Loucy (cell line): ENCODE measurements around the gene CYP3A5.
"Not testable (repeated sequence)": the region's sequence is repeated elsewhere in the genome, so short reads cannot be mapped to it uniquely, and the experiment has no call there.

Source experiments
- H2AFZ ChIP-seq: fragments of 200-600 bp; sonication (generic); 2 replicates; pipeline ENCODE4 v1.6.0; 2016; ENCODE audit warnings: antibody characterized with exemption, mild to moderate bottlenecking, low read length, moderate library complexity
- H3F3A ChIP-seq: fragments of 200-600 bp; 2 replicates; pipeline ENCODE4 v1.6.0; 2016; ENCODE audit warnings: antibody characterized with exemption, low read depth, mild to moderate bottlenecking
- H3K27me3 ChIP-seq: fragments of 200-600 bp; sonication (generic); 2 replicates; pipeline ENCODE4 v1.6.1; 2014; ENCODE audit warnings: low read length, mild to moderate bottlenecking; ENCODE audit not compliant: insufficient read depth, poor library complexity, severe bottlenecking
- H3K36me3 ChIP-seq: fragments of 200-600 bp; sonication (generic); 2 replicates; pipeline ENCODE4 v1.6.1; 2016; ENCODE audit warnings: low read length; ENCODE audit not compliant: insufficient read depth
- H3K4me1 ChIP-seq: fragments of 200-600 bp; sonication (generic); 2 replicates; pipeline ENCODE4 v1.5.1; 2014; ENCODE audit warnings: low read length, mild to moderate bottlenecking; ENCODE audit not compliant: insufficient read depth, poor library complexity, severe bottlenecking
- H3K4me2 ChIP-seq: fragments of 200-600 bp; sonication (generic); 2 replicates; pipeline ENCODE4 v1.6.0; 2014; ENCODE audit warnings: antibody characterized with exemption, low read length, low read depth, mild to moderate bottlenecking; ENCODE audit not compliant: poor library complexity, severe bottlenecking
- H3K4me3 ChIP-seq: fragments of 200-600 bp; sonication (generic); 2 replicates; pipeline ENCODE4 v1.5.1; 2014; ENCODE audit warnings: low read length, mild to moderate bottlenecking, mixed read lengths; ENCODE audit not compliant: poor library complexity, severe bottlenecking
- H3K79me2 ChIP-seq: fragments of 200-600 bp; sonication (generic); 2 replicates; pipeline ENCODE4 v1.6.1; 2014; ENCODE audit warnings: low read length; ENCODE audit not compliant: insufficient read depth
- H3K9ac ChIP-seq: fragments of 200-600 bp; sonication (generic); 2 replicates; pipeline ENCODE4 v1.6.0; 2014; ENCODE audit warnings: mild to moderate bottlenecking, low read depth, low read length, moderate library complexity; ENCODE audit not compliant: poor library complexity, severe bottlenecking
- H3K9me2 ChIP-seq: fragments of 200-600 bp; sonication (generic); replicated peaks from 2 replicates; pipeline ENCODE4 v1.6.1; 2016; ENCODE audit warnings: low read depth, low read length, mixed read lengths
- H3K9me3 ChIP-seq: fragments of 200-600 bp; sonication (generic); 2 replicates; pipeline ENCODE4 v1.6.1; 2014; ENCODE audit warnings: mild to moderate bottlenecking, antibody characterized with exemption, low read length, low read depth; ENCODE audit not compliant: insufficient read depth
- H4K20me1 ChIP-seq: fragments of 200-600 bp; sonication (generic); 2 replicates; pipeline ENCODE4 v1.6.0; 2014; ENCODE audit warnings: antibody characterized with exemption, low read length, mild to moderate bottlenecking; ENCODE audit not compliant: insufficient read depth, poor library complexity, severe bottlenecking
- EZH2phosphoT487 ChIP-seq: fragments of 200-600 bp; IDR thresholded peaks from 2 replicates; pipeline ENCODE4 v1.6.1; 2018; ENCODE audit warnings: antibody characterized with exemption, mild to moderate bottlenecking, moderate library complexity, borderline replicate concordance
- TF ChIP-seq, protein P1 (sequence below): fragments of 200-600 bp; sonication (generic); conservative IDR thresholded peaks from 2 replicates; pipeline ENCODE4 v1.5.1; 2014; ENCODE audit warnings: mild to moderate bottlenecking, antibody characterized with exemption, low read length

Gene CYP3A5

DNA sequence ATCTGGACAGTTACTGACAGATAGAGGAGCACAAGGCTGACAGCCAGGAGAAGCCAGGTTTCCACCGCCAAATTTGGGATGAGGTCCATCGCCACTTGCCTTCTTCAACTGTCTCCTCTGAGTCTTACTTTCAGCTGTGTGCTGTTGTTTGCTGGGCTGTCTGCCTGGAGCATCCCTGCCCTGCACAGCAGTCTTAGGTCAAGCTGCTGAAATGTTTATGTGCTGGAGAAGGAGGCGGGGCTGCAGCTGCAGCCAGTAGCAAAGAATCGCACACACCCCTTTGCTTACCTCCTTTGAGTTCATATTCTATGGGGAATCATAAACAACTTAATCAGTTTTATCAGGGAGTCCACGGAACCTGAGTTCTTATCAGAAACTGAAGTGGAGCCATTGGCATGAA lies 20.1 kb upstream of the CYP3A5 start:
- TF ChIP-seq EZH2phosphoT487, result no peak
- TF ChIP-seq, protein P1, sequence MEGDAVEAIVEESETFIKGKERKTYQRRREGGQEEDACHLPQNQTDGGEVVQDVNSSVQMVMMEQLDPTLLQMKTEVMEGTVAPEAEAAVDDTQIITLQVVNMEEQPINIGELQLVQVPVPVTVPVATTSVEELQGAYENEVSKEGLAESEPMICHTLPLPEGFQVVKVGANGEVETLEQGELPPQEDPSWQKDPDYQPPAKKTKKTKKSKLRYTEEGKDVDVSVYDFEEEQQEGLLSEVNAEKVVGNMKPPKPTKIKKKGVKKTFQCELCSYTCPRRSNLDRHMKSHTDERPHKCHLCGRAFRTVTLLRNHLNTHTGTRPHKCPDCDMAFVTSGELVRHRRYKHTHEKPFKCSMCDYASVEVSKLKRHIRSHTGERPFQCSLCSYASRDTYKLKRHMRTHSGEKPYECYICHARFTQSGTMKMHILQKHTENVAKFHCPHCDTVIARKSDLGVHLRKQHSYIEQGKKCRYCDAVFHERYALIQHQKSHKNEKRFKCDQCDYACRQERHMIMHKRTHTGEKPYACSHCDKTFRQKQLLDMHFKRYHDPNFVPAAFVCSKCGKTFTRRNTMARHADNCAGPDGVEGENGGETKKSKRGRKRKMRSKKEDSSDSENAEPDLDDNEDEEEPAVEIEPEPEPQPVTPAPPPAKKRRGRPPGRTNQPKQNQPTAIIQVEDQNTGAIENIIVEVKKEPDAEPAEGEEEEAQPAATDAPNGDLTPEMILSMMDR, result no peak
- no peak overlapping the region for H3K4me2 ChIP-seq
- no peaks in the 10 kb centered on the region for H3K79me2 ChIP-seq

DNA sequence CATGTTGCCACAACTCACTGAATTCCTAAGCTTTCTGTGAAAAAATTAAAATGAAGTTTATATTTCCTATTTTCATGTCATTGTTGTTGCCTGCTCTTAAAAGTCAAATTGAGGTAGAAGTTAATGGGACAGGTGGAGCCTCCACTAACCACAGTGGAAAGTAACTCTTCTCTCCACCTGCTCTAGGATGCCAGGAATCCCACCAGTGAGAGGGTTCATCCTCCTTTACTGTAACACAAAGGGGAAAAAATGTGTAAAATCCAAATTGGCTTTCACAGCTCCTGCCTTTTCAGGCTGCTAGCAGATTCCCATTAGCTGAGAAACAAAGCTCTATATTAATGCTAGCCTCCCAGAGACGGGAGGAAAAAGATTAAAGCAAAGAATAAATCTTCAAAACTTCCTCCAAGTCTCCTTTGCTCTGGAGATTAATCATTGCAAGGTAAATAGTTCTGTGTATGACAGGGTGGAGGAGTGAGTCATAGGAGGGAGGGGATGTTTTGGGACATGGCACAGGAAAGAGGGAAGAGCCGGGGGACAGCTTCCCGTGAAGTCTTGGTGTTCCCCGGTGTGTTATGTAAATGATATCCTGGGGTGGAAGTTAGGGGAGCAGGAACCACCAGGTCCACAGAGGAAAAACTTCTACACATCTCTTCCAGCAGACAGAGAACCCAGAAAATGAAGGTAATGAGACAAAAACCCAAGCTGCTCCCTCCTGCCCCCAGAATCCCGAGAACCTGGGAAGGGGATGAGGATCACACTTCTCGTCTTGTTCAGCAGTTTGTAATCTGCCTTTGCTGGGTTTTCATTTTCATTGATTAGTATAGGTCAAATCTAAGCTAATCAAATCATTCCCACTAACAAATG lies 19.3 kb upstream of the CYP3A5 start:
- not testable (repeated sequence) for H3K27me3 ChIP-seq, H3K79me2 ChIP-seq, H3K9me2 ChIP-seq, H3K9ac ChIP-seq, H3K4me3 ChIP-seq, H3K9me3 ChIP-seq, H3K4me1 ChIP-seq, H4K20me1 ChIP-seq, H3K4me2 ChIP-seq, H3F3A ChIP-seq, H3K36me3 ChIP-seq, H2AFZ ChIP-seq

More for the DNA sequence above, 20.1 kb upstream of the CYP3A5 start:
- no peaks in the 10 kb centered on the region for H4K20me1 ChIP-seq
- no peaks in the 10 kb centered on the region for H3F3A ChIP-seq
- H2AFZ ChIP-seq, result no peak overlapping the region
- H3K9me2 ChIP-seq, result no peaks in the 10 kb centered on the region
- H3K4me1 ChIP-seq, result no peaks in the 10 kb centered on the region
- H3K4me3 ChIP-seq, result no peak overlapping the region
- H3K36me3 ChIP-seq, result no peaks in the 10 kb centered on the region
- H3K9me3 ChIP-seq, result no peaks in the 10 kb centered on the region
- H3K9ac ChIP-seq, result no peak overlapping the region
- no peaks in the 10 kb centered on the region for H3K27me3 ChIP-seq

DNA sequence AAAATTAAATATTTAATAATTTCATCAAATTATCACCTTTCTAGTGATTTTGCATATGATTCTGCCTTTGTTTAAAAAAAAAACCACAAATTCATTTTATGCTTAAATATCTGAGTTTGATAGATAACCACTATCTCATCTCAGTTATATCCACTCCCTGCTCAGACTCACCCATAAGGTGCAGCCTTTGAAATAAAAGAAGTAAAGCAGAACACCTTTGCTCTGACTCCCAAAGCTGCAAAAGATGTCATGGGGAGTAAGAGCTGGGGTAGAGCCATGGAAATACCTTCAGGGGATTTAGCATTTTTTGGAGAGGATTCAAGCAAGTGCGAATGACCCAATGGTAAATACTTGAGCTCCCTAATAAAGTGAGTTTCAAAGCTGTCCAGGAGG lies 15.1 kb upstream of the CYP3A5 start:
- Histone ChIP-seq H3K4me3 (no peak overlapping the region), H3K27me3 (no peaks in the 10 kb centered on the region), H3K9me2 (no peaks in the 10 kb centered on the region), H3K4me1 (no peaks in the 10 kb centered on the region), H3K4me2 (no peak overlapping the region), H2AFZ (no peak overlapping the region), H3F3A (no peaks in the 10 kb centered on the region), H3K36me3 (no peaks in the 10 kb centered on the region), H4K20me1 (no peaks in the 10 kb centered on the region), H3K79me2 (no peaks in the 10 kb centered on the region), H3K9ac (no peak overlapping the region), H3K9me3 (no peaks in the 10 kb centered on the region)
- TF ChIP-seq, protein P1, result no peak
- TF ChIP-seq EZH2phosphoT487, result no peak
